Measurements from ENCODE around the gene PLK2.

- TF ChIP-seq POLR2A (IDR thresholded peaks at IDR 0.05) (no peak), CTCF (IDR thresholded peaks at IDR 0.05) (no peak)
Measured at GRCh38 chr5:58499941-58500340, 40.1 kb upstream of the PLK2 start.
